ENCODE results near the gene PTPRR. TPM values are rescaled to one million over a fixed set of nuclear protein-coding genes. Genes with fewer than 3 reads are reported as not detected.

Gene PTPRR
- total and polyA plus RNA-seq, 12 donors, result 0.11 to 3.7 (median 0.56) TPM; not detected in 1

- Histone ChIP-seq H3K36me3 (replicated peaks in 1 of 2) (no peaks in the 10 kb centered on the region), H3K4me1 (replicated peaks in 1 of 2) (no peaks in the 10 kb centered on the region), H3K4me3 (no peak overlapping the region), H3K27ac (no peak overlapping the region), H3K9me3 (replicated peaks in 1 of 3) (no peaks in the 10 kb centered on the region), H3K27me3 (no peaks in the 10 kb centered on the region)
- 92 to 98% (median 93%) methylated on average over 1 of the region's 1 CpG for WGBS, 4 donors
- DNase-seq, result no peak
- intact Hi-C loops (cut with DNase I), result no loop called here
- TF ChIP-seq, protein P1, sequence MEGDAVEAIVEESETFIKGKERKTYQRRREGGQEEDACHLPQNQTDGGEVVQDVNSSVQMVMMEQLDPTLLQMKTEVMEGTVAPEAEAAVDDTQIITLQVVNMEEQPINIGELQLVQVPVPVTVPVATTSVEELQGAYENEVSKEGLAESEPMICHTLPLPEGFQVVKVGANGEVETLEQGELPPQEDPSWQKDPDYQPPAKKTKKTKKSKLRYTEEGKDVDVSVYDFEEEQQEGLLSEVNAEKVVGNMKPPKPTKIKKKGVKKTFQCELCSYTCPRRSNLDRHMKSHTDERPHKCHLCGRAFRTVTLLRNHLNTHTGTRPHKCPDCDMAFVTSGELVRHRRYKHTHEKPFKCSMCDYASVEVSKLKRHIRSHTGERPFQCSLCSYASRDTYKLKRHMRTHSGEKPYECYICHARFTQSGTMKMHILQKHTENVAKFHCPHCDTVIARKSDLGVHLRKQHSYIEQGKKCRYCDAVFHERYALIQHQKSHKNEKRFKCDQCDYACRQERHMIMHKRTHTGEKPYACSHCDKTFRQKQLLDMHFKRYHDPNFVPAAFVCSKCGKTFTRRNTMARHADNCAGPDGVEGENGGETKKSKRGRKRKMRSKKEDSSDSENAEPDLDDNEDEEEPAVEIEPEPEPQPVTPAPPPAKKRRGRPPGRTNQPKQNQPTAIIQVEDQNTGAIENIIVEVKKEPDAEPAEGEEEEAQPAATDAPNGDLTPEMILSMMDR (IDR thresholded peaks at IDR 0.05), result no peak
- no peak for TF ChIP-seq POLR2A (IDR thresholded peaks at IDR 0.05)
Measured at GRCh38 chr12:70955415-70955814, 34.9 kb upstream of the PTPRR start.

DNA sequence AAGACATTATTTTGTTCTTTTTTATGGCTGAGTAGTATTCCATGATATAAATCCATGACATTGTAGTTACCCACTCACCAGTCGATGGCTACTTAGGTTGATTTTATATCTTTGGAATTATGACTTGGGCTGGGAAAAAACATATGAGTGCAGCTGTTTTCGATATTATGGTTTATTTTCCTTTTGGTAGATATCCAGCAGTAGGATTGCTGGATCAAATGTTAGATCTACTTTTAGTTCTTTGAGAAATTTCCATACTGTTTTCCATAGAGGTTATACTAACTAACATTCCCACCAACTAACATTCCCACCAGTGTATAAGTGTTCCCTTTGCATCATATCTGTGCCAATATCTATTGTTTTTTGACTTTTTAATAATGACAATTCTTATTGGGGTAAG is 29.9 kb upstream of the PTPRR start:
- Histone ChIP-seq H3K9me3 (replicated peaks in 1 of 3) (no peaks in the 10 kb centered on the region), H3K4me1 (replicated peaks in 1 of 2) (no peaks in the 10 kb centered on the region), H3K36me3 (replicated peaks in 1 of 2) (no peaks in the 10 kb centered on the region), H3K27me3 (no peaks in the 10 kb centered on the region), H3K4me3 (no peak overlapping the region), H3K27ac (no peak overlapping the region)
- WGBS, 4 donors, result 71 to 82% (median 78%) methylated on average over 2 of the region's 2 CpGs
- no peak for DNase-seq
- intact Hi-C loops (cut with DNase I), result no loop called here
- TF ChIP-seq POLR2A (IDR thresholded peaks at IDR 0.05), result no peak
- TF ChIP-seq, protein P1 (IDR thresholded peaks at IDR 0.05), result no peak

GRCh38 chr12:70948976-70949336 is 28.4 kb upstream of the PTPRR start:
- Histone ChIP-seq H3K27me3 (no peaks in the 10 kb centered on the region), H3K4me1 (replicated peaks in 1 of 2) (no peaks in the 10 kb centered on the region), H3K27ac (no peak overlapping the region), H3K4me3 (no peak overlapping the region), H3K9me3 (replicated peaks in 1 of 3) (no peaks in the 10 kb centered on the region), H3K36me3 (replicated peaks in 1 of 2) (no peaks in the 10 kb centered on the region)
- no peak for DNase-seq
- intact Hi-C loops (cut with DNase I), result no loop called here
- TF ChIP-seq, protein P1 (IDR thresholded peaks at IDR 0.05), result no peak
- TF ChIP-seq POLR2A (IDR thresholded peaks at IDR 0.05), result no peak

- Histone ChIP-seq H3K4me1 (replicated peaks in 1 of 2) (no peaks in the 10 kb centered on the region), H3K36me3 (replicated peaks in 1 of 2) (no peaks in the 10 kb centered on the region), H3K27ac (no peak overlapping the region), H3K9me3 (replicated peaks in 1 of 3) (no peaks in the 10 kb centered on the region), H3K4me3 (no peak overlapping the region), H3K27me3 (no peaks in the 10 kb centered on the region)
- no peak for DNase-seq
- no peak for TF ChIP-seq POLR2A (IDR thresholded peaks at IDR 0.05)
- TF ChIP-seq, protein P1 (IDR thresholded peaks at IDR 0.05), result no peak
- 66 to 79% (median 71%) methylated on average over 6 of the region's 6 CpGs for WGBS, 4 donors
- intact Hi-C loops (cut with DNase I), result no loop called here
Measured at GRCh38 chr12:70948236-70948975, 27.9 kb upstream of the PTPRR start.

All from adrenal gland (tissue), 12 donors.